ENCODE results near the gene SYNDIG1. TPM values are rescaled to one million over a fixed set of nuclear protein-coding genes. Genes with fewer than 3 reads are reported as not detected.

The SYNDIG1 gene
- total and polyA plus RNA-seq, 9 of the 15 experiments (the other 6 are each of a cell fraction or from before 2014, with no cell fraction given): not detected

DNA sequence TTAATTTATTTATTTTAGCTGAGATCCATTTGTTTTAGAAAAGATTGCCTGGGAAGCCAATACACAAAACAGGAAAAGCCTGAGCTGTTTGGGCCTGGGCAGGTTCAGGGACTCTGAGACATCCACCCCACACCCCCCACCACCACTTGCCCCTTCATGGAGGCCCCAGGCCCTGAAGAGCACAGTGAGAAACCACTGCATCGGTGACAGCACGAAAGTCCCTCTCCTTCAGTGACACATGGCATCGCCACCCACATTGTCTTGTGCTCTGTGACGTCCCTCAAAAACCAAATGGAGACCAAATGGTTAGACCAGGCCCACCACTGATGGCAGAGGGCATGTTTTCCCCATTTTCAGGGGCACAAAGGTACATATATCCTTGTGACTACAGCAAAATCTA, 106.4 kb downstream of the SYNDIG1 start:
- ChIA-PET POLR2A (no interaction called here), CTCF (ENCODE audit: low intra/inter-chr PET ratio) (no interaction called here)
- Histone ChIP-seq H3K79me2 (ENCODE audit: control insufficient read depth, insufficient read depth, low read length) (no peaks in the 10 kb centered on the region), H3K27me3 (ENCODE audit: control insufficient read depth in 2 of 2, insufficient read depth in 2 of 2, low read length in 2 of 2) (0 out of 5 replicates have a peak, but pooled peaks cover 0 to 3% of the 10 kb centered on the region in 2 experiments), H2AFZ (ENCODE audit: low read depth, low read length) (no peak overlapping the region), H3K27ac (ENCODE audit: extremely low read depth, low read depth, low read length) (no peak overlapping the region), H3K4me2 (ENCODE audit: insufficient read depth, low read length) (no peak overlapping the region), H3K9ac (ENCODE audit: insufficient read depth in 1 of 2, low read depth in 2 of 2, low read length in 2 of 2) (no peak overlapping the region), H3K36me3 (ENCODE audit: control insufficient read depth, insufficient read depth, low read length) (no peaks in the 10 kb centered on the region), H3K9me3 (replicated peaks; ENCODE audit: control insufficient read depth, insufficient read depth, low read depth, low read length) (no peaks in the 10 kb centered on the region), H3K4me1 (replicated peaks in 1 of 2; ENCODE audit: control insufficient read depth in 2 of 2, insufficient read depth in 2 of 2, low read length in 2 of 2) (no peaks in the 10 kb centered on the region), H3K9me1 (ENCODE audit: control insufficient read depth, insufficient read depth, low read length) (no peaks in the 10 kb centered on the region), H4K20me1 (replicated peaks; ENCODE audit: control insufficient read depth, insufficient read depth, low read length) (no peaks in the 10 kb centered on the region), H3K4me3 (no peak overlapping the region)
- BruUV-seq (replicated peaks): no TSS peak
- DNase-seq (ENCODE audit: extremely low read depth in 1 of 4, low spot score in 3 of 4): no peak
- ATAC-seq: no peak
- intact Hi-C loops (cut with micrococcal nuclease) (no loop called here), in situ Hi-C loops (cut with MboI) (no loop called here)
- TF ChIP-seq NCOR1 (IDR thresholded peaks at IDR 0.05): no peak
- WGBS (ENCODE audit: insufficient coverage, low coverage, missing lambda C conversion rate): 0% methylated on average over 4 of the region's 4 CpGs
- no peak for FAIRE-seq

- in situ Hi-C loops (cut with MboI): no loop called here
- peaks cover 0 to 3% of the 10 kb centered on the region in 2 experiments; a peak in 1 of 5 replicates for H3K27me3 ChIP-seq (ENCODE audit: control insufficient read depth in 2 of 2, insufficient read depth in 2 of 2, low read length in 2 of 2)
- H4K20me1 ChIP-seq (replicated peaks; ENCODE audit: control insufficient read depth, insufficient read depth, low read length): no peaks in the 10 kb centered on the region
- no peak overlapping the region for H3K4me3 ChIP-seq
- H3K9ac ChIP-seq (ENCODE audit: insufficient read depth in 1 of 2, low read depth in 2 of 2, low read length in 2 of 2): no peak overlapping the region
- H3K4me1 ChIP-seq (replicated peaks in 1 of 2; ENCODE audit: control insufficient read depth in 2 of 2, insufficient read depth in 2 of 2, low read length in 2 of 2): no peaks in the 10 kb centered on the region
- WGBS (ENCODE audit: insufficient coverage, low coverage, missing lambda C conversion rate): 0% methylated on average over 3 of the region's 11 CpGs
- BruUV-seq (replicated peaks): no TSS peak
- no peak overlapping the region for H2AFZ ChIP-seq (ENCODE audit: low read depth, low read length)
- FAIRE-seq (no peak), ATAC-seq (no peak), DNase-seq (ENCODE audit: extremely low read depth in 1 of 4, low spot score in 3 of 4) (no peak)
- H3K4me2 ChIP-seq (ENCODE audit: insufficient read depth, low read length): no peak overlapping the region
- POLR2A ChIA-PET: no interaction called here
- no peaks in the 10 kb centered on the region for H3K9me1 ChIP-seq (ENCODE audit: control insufficient read depth, insufficient read depth, low read length)
- no peaks in the 10 kb centered on the region for H3K9me3 ChIP-seq (replicated peaks; ENCODE audit: control insufficient read depth, insufficient read depth, low read depth, low read length)
- TF ChIP-seq, protein P1, sequence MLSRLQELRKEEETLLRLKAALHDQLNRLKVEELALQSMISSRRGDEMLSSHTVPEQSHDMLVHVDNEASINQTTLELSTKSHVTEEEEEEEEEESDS (CRISPR knock-in tag; IDR thresholded peaks at IDR 0.05): no peak
- no peak for TF ChIP-seq EP400 (IDR thresholded peaks at IDR 0.05)
- no peak for TF ChIP-seq GTF2A2 (tag; IDR thresholded peaks at IDR 0.05)
- TF ChIP-seq, protein P2, sequence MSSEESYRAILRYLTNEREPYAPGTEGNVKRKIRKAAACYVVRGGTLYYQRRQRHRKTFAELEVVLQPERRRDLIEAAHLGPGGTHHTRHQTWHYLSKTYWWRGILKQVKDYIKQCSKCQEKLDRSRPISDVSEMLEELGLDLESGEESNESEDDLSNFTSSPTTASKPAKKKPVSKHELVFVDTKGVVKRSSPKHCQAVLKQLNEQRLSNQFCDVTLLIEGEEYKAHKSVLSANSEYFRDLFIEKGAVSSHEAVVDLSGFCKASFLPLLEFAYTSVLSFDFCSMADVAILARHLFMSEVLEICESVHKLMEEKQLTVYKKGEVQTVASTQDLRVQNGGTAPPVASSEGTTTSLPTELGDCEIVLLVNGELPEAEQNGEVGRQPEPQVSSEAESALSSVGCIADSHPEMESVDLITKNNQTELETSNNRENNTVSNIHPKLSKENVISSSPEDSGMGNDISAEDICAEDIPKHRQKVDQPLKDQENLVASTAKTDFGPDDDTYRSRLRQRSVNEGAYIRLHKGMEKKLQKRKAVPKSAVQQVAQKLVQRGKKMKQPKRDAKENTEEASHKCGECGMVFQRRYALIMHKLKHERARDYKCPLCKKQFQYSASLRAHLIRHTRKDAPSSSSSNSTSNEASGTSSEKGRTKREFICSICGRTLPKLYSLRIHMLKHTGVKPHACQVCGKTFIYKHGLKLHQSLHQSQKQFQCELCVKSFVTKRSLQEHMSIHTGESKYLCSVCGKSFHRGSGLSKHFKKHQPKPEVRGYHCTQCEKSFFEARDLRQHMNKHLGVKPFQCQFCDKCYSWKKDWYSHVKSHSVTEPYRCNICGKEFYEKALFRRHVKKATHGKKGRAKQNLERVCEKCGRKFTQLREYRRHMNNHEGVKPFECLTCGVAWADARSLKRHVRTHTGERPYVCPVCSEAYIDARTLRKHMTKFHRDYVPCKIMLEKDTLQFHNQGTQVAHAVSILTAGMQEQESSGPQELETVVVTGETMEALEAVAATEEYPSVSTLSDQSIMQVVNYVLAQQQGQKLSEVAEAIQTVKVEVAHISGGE (CRISPR knock-in tag; IDR thresholded peaks at IDR 0.05): no peak
- TF ChIP-seq NBN (IDR thresholded peaks at IDR 0.05; ENCODE audit: low read depth): no peak
- TF ChIP-seq ZBTB8A (IDR thresholded peaks at IDR 0.05; ENCODE audit: partially characterized antibody): no peak
- no peak for TF ChIP-seq FOSL1 (tag; conservative IDR thresholded peaks at IDR 0.05)
- no peaks in the 10 kb centered on the region for H3K79me2 ChIP-seq (ENCODE audit: control insufficient read depth, insufficient read depth, low read length)
- intact Hi-C loops (cut with micrococcal nuclease): no loop called here
- CTCF ChIA-PET (ENCODE audit: low intra/inter-chr PET ratio): no interaction called here
- H3K36me3 ChIP-seq (ENCODE audit: control insufficient read depth, insufficient read depth, low read length): no peaks in the 10 kb centered on the region
- no peak overlapping the region for H3K27ac ChIP-seq (ENCODE audit: extremely low read depth, low read depth, low read length)
Measured at GRCh38 chr20:24576447-24576846, 107.0 kb downstream of the SYNDIG1 start.
